PC-9 (cell line): ENCODE data around the gene ST8SIA3.

Source experiments
- CTCF ChIP-seq: fragments of 200-600 bp; sonication (generic); conservative IDR thresholded peaks from 2 replicates; pipeline ENCODE4 v1.6.1; 2017; ENCODE audit warnings: mixed run types, antibody characterized with exemption, mild to moderate bottlenecking, moderate library complexity
- EZH2 ChIP-seq: fragments of 200-600 bp; sonication (generic); IDR thresholded peaks from 2 replicates; pipeline ENCODE4 v1.8.0; 2017; ENCODE audit warnings: antibody characterized with exemption, low read depth

DNA sequence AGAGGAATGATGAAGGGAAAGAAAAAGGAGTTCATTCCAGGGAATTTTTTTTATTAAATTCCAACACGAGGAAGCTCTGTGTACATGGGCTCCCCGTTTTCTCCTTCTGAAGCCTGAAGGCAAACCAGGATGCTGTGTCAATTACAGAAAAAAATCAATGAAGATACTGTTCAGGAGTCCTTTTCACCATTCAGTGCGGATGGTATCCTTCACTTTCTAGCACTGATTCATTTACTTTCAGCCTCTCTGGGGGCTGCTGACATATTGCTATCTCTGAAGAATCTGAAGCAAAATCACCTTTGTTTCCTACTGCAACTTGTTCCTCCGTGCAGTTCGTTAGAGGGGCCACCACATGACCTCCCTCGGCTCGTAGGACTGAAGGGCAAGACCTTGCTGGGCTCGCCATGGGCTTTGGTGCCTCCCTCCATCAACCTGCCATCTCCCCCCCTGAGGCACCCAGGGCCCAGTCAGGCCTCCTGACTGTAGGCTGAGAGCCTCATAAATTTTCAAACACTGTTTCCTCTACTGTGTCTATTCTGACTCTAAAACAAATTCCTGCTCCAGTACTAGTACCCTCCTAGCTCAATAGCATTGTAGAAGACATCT, 25.5 kb upstream of the ST8SIA3 start:
- no peak for TF ChIP-seq CTCF
- TF ChIP-seq EZH2, result no peak
